GM21529 (cell line): ENCODE measurements around the gene ENTPD8.

Source experiments
- ATAC-seq: cut with Tn5 transposase; IDR thresholded peaks from one replicate; pipeline ENCODE4 v1.9.1; 2021; ENCODE audit not compliant: unreplicated experiment

The ENTPD8 gene

GRCh38 chr9:137447722-137448601 is 6.8 kb upstream of the ENTPD8 start:
- no peak for ATAC-seq

DNA sequence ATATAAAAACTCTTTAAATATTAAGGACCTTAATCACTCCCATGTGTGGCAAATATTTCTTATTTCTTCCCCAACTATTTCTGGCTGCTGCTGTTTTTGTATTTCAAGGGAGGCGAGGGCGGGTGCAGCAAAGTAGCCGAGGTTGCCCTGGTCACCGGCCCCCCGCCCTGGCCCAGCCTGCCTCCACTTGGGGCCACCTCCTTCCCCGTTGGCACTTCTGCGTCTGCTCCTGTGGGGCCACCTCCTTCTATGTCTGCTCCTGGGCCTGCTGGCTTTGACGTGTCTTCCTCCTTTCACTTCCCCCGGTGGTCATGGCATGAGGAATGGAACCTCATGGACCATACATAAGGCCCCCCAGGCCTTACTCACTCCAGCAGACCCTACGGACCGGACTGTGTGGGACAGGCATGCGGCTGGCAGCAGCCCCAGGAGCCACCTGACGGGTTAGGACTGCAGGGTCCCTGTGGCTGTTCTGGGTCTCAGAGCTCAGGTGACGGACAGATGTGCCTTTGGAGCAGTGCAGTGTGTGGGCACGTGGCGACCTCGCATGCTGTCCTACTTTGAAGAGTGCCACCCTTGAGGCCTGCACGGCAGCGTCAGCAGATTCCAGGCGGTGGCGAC is 5.8 kb upstream of the ENTPD8 start:
- ATAC-seq: no peak

DNA sequence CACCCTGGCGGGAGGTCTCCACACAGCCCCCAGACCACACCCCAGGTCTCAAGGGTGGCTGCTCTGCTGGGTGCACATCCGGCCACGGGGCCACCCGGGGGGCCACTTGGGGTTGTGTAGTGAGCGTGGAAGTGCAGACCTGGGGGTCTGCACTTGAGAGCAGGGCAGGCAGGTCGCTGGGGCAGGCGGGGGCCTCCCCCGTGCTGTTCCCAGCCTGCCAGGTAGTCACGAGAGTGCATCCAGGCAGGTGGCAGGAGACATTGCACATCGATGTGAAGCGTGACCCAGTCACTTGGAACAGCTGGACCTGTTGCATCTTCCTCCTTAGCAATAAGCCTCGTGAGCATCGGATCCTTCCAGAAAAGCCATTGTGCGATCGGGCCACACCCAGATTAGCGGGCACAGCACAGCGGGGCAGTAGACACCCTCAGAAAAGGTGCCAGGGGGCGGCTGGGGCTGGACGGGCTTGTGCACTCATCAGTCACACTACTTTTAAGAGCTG is 4.8 kb upstream of the ENTPD8 start:
- no peak for ATAC-seq

- peak; percentile 60 for ATAC-seq
Observed at GRCh38 chr9:137445275-137445807, 4.2 kb upstream of the ENTPD8 start.

- no peak for ATAC-seq
Observed at GRCh38 chr9:137444106-137444790, 3.1 kb upstream of the ENTPD8 start.

DNA sequence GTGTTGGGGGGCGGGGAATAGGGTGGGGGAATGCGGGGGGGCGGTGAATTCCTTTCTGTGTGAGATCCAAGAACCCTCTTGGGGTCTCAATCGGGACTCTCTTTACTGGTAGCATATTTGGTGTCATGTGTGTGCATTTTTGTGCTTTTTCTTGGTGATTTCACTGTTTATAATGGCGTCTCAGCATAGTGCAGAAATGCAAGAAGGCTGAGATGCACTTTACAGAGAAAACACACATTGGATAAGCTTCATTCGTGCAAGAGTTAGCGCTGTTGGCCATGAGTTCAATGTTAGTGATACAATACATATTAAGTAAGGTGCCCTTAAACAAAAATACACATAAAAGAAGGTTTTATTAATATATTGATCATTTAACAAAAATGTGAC is 771 bp upstream of the ENTPD8 start:
- no peak for ATAC-seq

- ATAC-seq: no peak
Observed at GRCh38 chr9:137439158-137439714, 1.9 kb downstream of the ENTPD8 start.

DNA sequence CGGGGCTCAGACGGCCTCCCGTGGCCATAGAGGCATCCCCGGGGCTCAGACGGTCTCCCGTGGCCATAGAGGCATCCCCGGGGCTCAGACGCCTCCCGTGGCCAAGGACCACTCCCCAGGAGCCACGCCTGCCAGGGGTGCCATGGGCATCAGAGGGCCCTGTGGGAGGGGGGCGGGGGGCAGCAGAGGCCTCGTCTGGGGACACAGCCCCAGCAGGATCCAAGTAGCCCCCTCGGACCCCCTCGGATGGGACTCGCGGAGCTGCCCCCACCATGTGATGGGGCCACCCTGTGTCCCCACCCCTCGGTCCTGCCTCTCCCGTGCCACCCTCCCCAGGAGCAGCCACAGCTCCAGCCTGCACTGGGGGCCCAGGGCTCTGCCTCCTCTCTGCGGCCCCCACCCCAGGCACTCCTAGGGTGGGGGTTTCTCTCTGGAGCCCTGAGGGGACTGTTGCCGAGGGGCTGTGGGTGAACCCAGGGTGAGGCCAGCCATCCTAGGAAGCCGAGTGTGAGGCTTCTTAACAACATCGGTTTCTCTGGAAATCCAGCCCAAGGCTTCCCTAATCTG is 2.5 kb downstream of the ENTPD8 start:
- no peak for ATAC-seq

DNA sequence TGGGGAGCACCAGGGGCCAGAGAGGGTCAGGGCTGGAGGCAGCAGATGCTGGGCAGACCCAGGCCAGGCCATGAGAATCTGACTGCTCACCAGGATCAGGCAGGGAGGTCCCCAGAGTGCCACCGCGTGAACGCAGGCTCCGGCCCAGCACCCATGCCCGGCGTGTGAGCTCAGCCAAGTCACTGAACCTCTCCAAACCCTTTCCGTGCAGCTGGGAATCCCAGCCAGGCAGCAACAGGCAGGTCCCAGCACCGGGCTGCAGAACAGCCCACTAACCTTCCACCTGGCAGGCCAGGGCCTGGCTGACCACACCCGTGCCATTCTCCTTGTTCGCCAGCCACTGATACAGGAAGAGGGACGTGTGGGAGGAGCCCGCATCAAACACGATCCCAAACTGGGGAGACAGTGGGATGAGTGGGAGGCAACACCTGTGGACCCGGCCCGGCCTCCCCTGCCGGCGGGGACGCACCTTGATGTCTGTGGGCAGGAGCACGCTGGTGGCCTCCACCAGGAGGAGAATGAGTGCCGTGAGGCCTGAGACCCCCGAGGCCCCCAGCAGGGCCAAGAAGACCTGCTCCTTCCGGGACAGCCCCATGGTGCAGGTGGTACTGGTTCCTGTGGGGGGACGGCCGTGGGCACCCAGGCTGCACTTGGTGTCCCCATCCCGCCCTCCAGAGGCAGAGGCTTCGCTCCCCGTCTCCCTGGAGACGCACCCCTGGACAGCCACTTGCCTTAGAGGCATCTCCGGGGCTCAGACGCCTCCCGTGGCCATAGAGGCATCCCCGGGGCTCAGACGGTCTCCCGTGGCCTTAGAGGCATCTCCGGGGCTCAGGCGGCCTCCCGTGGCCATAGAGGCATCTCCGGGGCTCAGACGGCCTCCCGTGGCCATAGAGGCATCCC is 3.2 kb downstream of the ENTPD8 start:
- no peak for ATAC-seq

DNA sequence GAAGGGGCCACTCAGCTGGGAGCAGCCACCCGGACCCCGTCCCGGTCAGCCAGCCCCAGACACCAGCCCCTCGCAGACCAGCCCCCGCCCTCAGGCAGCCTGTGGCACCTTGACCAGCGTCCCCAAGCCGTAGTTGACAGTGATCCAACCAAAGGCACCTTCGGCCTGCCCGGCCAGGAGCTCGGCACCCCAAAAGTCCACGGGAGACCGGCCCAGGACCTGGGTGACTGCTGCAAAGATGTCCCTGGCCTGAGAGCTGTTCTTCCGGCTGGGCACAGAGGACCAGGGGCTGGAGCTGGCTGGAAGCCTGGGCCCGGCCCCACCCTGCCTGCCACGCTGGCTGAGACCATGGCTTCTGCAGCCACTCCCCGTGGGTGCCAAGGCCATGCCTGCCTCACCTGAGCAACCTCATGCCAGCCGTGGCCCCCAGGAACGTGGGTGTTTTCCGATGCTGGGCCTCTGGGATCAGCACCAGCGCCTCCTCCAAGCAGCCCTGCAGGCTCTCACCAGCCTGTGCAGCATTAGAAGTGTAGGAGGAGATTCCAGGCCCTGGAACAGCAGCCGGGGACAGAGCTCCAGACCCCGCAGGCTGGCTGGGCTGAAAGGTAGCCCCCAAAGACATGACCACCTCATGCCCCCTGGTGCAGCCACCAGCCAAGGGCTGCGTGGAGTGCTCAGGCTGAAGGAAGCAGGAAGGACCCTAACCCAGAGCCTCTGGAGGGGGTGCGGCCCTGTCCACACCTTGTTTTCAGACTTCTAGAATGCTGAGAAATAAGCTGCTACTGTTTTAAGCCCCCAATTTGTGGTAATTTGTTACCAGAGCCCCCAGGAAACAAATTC is 4.2 kb downstream of the ENTPD8 start:
- no peak for ATAC-seq

DNA sequence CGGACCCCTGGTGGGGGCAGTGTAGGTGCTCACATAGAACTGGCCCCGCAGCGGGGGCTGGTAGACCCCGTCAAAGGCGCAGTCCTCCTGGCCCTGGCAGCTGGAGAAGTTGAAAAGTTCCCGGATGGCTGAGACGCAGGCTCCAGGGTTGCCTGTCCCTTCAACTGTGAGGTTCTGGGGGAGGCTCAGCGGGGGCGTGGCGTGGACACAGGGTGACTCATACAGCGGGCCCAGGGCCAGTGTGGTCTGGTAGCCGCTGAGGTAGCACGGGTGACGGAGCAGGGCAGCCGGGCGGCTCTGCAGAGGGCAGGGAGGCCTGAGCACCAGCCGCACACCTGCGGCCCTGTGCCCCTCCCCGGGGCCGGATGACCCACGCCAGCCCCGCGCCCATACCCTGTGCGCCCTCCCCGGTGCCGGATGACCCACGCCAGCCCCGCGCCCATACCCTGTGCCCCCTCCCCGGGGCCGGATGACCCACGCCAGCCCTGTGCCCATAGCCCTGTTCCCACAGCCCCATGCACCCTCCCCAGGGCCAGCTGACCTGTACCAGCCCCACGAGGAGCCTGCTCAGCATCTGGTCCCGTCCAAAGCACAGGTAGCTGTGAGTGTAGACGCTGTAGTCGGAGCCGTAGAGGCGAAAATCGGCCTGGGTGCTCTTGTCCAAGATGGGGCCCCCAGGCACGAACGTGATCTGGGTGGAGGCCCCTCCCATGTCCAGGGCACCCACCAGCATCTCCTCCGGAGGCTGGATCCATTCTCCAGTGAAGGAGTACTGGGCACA is 5.0 kb downstream of the ENTPD8 start:
- ATAC-seq: no peak

DNA sequence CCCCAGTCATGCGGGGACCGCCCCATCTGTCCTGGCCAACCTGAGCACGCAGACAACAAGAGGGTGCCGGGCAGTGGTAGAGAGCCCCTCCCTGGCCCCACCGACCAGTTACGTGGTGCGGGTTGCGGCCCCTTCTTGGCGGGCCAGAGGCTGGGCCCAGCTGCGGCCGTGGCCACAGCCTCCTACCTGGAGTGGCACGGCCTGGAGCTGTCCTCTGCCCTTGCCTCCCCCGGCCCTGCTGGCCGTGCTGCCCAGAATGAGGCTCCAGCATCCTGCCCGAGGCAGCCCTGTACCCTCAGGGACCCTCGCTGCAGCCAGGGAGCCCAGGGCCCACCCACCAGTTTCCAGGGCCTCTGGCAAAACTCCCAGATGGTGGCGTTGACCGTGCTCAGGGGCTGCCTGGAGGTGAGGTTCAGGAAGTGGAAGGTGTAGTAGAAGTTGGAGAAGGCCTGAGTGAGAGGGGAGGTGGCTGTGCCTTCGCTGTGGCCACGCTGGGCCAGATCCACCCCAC is 5.7 kb downstream of the ENTPD8 start:
- no peak for ATAC-seq

- no peak for ATAC-seq
Observed at GRCh38 chr9:137434498-137435380, 6.4 kb downstream of the ENTPD8 start.

GRCh38 chr9:137433916-137434431 is 7.2 kb downstream of the ENTPD8 start:
- no peak for ATAC-seq

- ATAC-seq: no peak
Observed at GRCh38 chr9:137433349-137433915, 7.7 kb downstream of the ENTPD8 start.

GRCh38 chr9:137432687-137433348 is 8.3 kb downstream of the ENTPD8 start:
- ATAC-seq: no peak
